Natural killer cell (primary cell): ENCODE measurements around the gene GAGE10. TPM values are rescaled to one million over a fixed set of nuclear protein-coding genes. Genes with fewer than 3 reads are reported as not detected.
A peak's percentile ranks its signal among the peaks of the same experiment; 100 is the strongest.
"Not testable (repeated sequence)": the region's sequence is repeated elsewhere in the genome, so short reads cannot be mapped to it uniquely, and the experiment has no call there.

Source experiments
- ATAC-seq, 3 donors: fragments of 150-1000 bp in 2 of 3; fragments of 200-7000 bp in 1 of 3; cut with Tn5 transposase; 1 replicate in 1 of 3; 2 replicates in 2 of 3; pipeline ENCODE4 v1.10.0; 2021; ENCODE audit warnings: mild to moderate bottlenecking in 2 of 3, moderate library complexity in 2 of 3
- DNase-seq, 2 donors: peaks; one replicate each; pipeline versions ENCODE4 v3.0.0 to v3.0.0-alpha.2; 2013 to 2021; ENCODE audit warnings: mixed read lengths in 1 of 2
- H3K27ac ChIP-seq: one replicate; pipeline ENCODE4 v1.5.1; 2013; ENCODE audit warnings: mild to moderate bottlenecking, low read length
- H3K27me3 ChIP-seq: one replicate; pipeline ENCODE4 v1.6.1; 2013; ENCODE audit warnings: low read length; ENCODE audit not compliant: control insufficient read depth, insufficient read depth
- H3K36me3 ChIP-seq: one replicate; pipeline ENCODE4 v1.6.1; 2013; ENCODE audit warnings: low read length; ENCODE audit not compliant: control insufficient read depth, insufficient read depth
- H3K4me1 ChIP-seq: one replicate; pipeline ENCODE4 v1.6.1; 2013; ENCODE audit warnings: low read length; ENCODE audit not compliant: control insufficient read depth, insufficient read depth
- H3K4me3 ChIP-seq: one replicate; pipeline ENCODE4 v1.5.1; 2013; ENCODE audit warnings: low read length
- H3K9me3 ChIP-seq: one replicate; pipeline ENCODE4 v1.6.1; 2013; ENCODE audit warnings: low read length; ENCODE audit not compliant: control insufficient read depth, insufficient read depth
- H3K27ac Mint-ChIP-seq, 2 donors: one replicate each; pipeline ENCODE4 v1.8.0; 2022; ENCODE audit warnings: mild to moderate bottlenecking in 2 of 2, mixed read lengths in 2 of 2, moderate library complexity in 1 of 2
- H3K27me3 Mint-ChIP-seq, 2 donors: one replicate each; pipeline ENCODE4 v1.8.0; 2022; ENCODE audit warnings: low read depth in 2 of 2, mixed read lengths in 2 of 2
- H3K36me3 Mint-ChIP-seq: one replicate; pipeline ENCODE4 v1.8.0; 2022; ENCODE audit warnings: mixed read lengths
- H3K4me1 Mint-ChIP-seq, 2 donors: one replicate each; pipeline ENCODE4 v1.8.0; 2022; ENCODE audit warnings: mixed read lengths in 2 of 2
- H3K4me3 Mint-ChIP-seq: one replicate; pipeline ENCODE4 v1.8.0; 2022; ENCODE audit warnings: mild to moderate bottlenecking, moderate library complexity, mixed read lengths
- H3K9me3 Mint-ChIP-seq, 2 donors: one replicate each; pipeline ENCODE4 v1.8.0; 2022; ENCODE audit warnings: mixed read lengths in 2 of 2
- WGBS: methylation state at CpG from one replicate; pipeline ENCODE4 v1.1.7; 2013; ENCODE audit warnings: missing lambda C conversion rate; ENCODE audit not compliant: insufficient coverage; 5-methylcytosine and 5-hydroxymethylcytosine counted together
- intact Hi-C: fragments of 100-400 bp; cut with micrococcal nuclease; formaldehyde crosslinking; loops from one replicate; pipeline ENCODE4 v1.14.2; 2022
- total RNA-seq, 4 donors: library from RNA; stranded (reverse); fragments of 120-200 nt in 1 of 4; gene quantifications; one replicate each; pipeline versions ENCODE4 v1.2.3 to v1.2.4, GENCODE V29; 2013 to 2022
- TF ChIP-seq, protein P1 (sequence below): fragments of 200-600 bp; IDR thresholded peaks from one replicate; pipeline ENCODE4 v1.8.0; 2022; ENCODE audit warnings: antibody characterized with exemption

The GAGE10 gene
- total RNA-seq, 3 donors from 2014 or later (not counting 1 experiment from before 2014, with no cell fraction given): not detected

DNA sequence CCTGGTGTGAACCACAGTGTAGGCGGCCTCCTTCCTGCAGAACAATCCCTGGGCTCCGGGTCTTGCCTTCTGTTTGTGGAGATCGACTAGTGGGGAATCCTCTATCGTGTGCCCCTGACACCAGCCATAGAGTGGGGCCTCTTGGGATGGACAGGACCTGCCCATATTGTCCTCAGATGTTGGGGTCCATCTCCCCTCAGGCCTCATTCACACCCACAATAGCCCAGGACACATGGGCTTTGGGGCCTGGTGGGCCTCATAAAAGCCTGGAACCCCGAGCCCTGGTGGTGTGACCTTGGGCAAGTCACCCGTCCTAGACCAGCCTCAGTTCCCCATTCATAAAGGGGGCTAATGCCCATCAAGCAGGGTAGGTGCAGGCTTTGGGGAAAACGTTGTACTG is 13.2 kb upstream of the GAGE10 start:
- no peaks in the 10 kb centered on the region for H3K36me3 ChIP-seq
- no peak overlapping the region for H3K4me3 ChIP-seq
- WGBS: 66% methylated on average over 6 of the region's 7 CpGs
- no peak overlapping the region for H3K4me3 Mint-ChIP-seq
- no peaks in the 10 kb centered on the region for H3K9me3 Mint-ChIP-seq
- no peaks in the 10 kb centered on the region for H3K27me3 ChIP-seq
- no peak overlapping the region for H3K27ac ChIP-seq
- no peaks in the 10 kb centered on the region for H3K9me3 ChIP-seq
- H3K4me1 Mint-ChIP-seq: peaks cover 20% of the 10 kb centered on the region in 2 donors
- H3K27me3 Mint-ChIP-seq: peaks cover 6 to 10% of the 10 kb centered on the region in 2 donors
- TF ChIP-seq, protein P1, sequence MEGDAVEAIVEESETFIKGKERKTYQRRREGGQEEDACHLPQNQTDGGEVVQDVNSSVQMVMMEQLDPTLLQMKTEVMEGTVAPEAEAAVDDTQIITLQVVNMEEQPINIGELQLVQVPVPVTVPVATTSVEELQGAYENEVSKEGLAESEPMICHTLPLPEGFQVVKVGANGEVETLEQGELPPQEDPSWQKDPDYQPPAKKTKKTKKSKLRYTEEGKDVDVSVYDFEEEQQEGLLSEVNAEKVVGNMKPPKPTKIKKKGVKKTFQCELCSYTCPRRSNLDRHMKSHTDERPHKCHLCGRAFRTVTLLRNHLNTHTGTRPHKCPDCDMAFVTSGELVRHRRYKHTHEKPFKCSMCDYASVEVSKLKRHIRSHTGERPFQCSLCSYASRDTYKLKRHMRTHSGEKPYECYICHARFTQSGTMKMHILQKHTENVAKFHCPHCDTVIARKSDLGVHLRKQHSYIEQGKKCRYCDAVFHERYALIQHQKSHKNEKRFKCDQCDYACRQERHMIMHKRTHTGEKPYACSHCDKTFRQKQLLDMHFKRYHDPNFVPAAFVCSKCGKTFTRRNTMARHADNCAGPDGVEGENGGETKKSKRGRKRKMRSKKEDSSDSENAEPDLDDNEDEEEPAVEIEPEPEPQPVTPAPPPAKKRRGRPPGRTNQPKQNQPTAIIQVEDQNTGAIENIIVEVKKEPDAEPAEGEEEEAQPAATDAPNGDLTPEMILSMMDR: no peak
- H3K36me3 Mint-ChIP-seq: no peaks in the 10 kb centered on the region
- peaks cover 13% of the 10 kb centered on the region for H3K4me1 ChIP-seq
- ATAC-seq (no peak), DNase-seq (no peak)
- intact Hi-C loops: no loop called here
- no peak overlapping the region for H3K27ac Mint-ChIP-seq

DNA sequence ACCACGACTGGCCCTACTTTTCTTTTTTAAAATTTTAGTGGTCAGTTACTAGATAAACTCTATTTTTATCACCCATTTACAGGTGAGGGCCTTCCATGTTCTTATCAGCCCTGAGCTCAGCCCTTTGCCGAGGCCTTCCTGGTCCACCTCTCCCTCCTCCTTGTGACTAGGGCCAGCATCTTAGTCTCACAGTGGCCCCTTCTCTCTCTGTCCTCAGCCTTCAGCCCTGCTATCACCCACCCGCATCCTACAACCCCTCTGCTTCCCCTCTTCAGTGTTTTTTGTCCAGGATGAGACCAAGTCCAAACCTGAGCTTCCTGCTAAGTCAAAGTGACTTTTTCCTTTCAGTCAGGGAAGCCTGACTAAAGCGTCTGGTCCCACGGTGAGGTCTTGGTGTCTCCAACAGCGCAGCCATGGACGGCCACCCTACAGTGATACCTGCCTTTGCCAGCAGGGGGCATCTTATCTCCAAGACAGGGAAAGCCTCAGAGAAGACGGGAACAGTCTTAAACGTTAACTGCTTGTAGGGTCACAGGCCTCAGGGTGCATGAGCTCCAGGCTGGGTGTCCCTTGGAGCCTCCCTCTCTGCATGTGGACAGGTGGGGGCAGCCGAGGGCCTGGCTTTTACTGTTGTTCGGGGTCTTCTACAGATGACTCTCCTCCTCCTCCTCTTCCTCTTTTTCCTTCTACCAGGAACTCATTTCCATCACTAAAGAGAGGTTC is 11.7 kb upstream of the GAGE10 start:
- Histone ChIP-seq H3K27me3 (no peaks in the 10 kb centered on the region), H3K27ac (no peak overlapping the region), H3K4me3 (no peak overlapping the region), H3K4me1 (peaks cover 13% of the 10 kb centered on the region), H3K9me3 (no peaks in the 10 kb centered on the region), H3K36me3 (no peaks in the 10 kb centered on the region)
- Mint-ChIP-seq H3K4me1 (peaks cover 20% of the 10 kb centered on the region in 2 donors), H3K9me3 (no peaks in the 10 kb centered on the region), H3K36me3 (no peaks in the 10 kb centered on the region), H3K4me3 (no peak overlapping the region), H3K27ac (no peak overlapping the region), H3K27me3 (peaks cover 6 to 25% of the 10 kb centered on the region in 2 donors)
- intact Hi-C loops: no loop called here
- TF ChIP-seq, protein P1: peak; percentile 51
- ATAC-seq: peak; percentile 77 to 86 (median 85)
- peak; percentile 61 to 77 for DNase-seq
- WGBS: 29% methylated on average over 11 of the region's 11 CpGs

DNA sequence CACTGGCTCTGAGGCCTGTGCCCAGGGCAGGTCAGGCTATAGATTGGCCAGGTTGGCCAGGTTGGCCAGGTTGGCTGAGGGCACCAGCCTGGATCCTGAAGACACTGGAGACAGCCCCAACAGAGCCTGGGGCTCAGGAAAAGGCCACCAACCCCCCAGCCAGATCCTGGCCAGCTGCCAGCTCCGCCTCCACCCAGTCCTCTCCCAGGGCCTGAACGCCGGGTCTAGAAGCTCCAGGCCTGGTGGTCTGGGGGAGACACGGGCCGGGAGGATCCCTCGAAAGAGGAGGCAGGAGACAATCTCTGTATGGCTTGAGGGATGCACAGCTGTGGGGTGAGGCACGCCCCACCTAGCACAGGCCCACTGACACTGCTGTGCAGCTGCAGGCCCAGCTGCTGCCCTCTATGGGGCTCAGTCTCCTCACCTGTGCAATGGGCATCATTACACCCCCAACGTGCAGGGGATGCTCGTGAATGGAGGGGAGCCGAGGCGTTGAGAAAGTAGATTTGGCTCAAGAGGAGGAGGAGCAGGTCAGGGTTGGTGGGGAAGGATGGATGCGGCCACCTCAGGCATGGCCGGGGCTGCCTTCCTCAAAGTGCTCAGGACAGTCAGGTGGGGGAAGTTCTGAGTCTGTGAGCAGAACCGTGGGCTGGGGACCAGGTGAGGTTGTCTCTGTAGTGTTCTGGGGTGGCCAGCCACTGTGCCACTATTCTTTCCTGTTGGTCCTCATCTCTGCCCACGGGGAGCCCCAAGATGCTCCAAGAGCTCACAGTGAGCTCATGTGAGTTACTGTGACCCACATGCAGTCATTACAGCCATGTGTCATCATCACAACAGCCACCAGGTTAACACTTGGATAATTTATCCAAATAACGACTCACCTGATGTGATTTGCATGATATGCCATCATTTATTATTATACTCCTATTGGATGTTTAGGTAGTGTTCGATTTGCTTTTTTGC is 10.8 kb upstream of the GAGE10 start:
- Histone ChIP-seq H3K9me3 (no peaks in the 10 kb centered on the region), H3K36me3 (no peaks in the 10 kb centered on the region), H3K4me1 (peaks cover 10% of the 10 kb centered on the region), H3K27ac (no peak overlapping the region), H3K4me3 (no peak overlapping the region), H3K27me3 (no peaks in the 10 kb centered on the region)
- DNase-seq (no peak), ATAC-seq (no peak)
- Mint-ChIP-seq H3K9me3 (no peaks in the 10 kb centered on the region), H3K36me3 (no peaks in the 10 kb centered on the region), H3K27ac (no peak overlapping the region), H3K4me3 (no peak overlapping the region), H3K4me1 (peaks cover 16% of the 10 kb centered on the region in 2 donors), H3K27me3 (peaks cover 6 to 25% of the 10 kb centered on the region in 2 donors)
- TF ChIP-seq, protein P1: no peak
- intact Hi-C loops: no loop called here
- WGBS: 85% methylated on average over 11 of the region's 17 CpGs

DNA sequence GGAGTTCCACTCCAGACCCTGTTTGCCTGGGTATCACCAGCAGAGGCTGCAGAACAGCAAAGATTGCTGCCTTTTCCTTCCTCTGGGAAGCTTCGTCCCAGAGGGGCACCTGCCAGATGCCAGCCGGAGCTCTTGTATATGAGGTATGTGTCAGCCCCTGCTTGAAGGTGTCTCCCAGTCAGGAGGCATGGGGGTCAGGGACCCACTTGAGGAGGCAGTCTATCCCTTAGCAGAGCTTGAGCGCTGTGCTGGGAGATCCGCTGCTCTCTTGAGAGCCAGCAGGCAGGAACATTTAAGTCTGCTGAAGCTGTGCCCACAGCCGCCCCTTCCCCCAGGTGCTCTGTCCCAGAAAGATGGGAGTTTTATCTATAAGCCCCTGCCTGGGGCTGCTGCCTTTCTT is 4.2 kb upstream of the GAGE10 start:
- H3K27me3 ChIP-seq, H3K4me1 ChIP-seq, H3K9me3 ChIP-seq, H3K27ac ChIP-seq, H3K9me3 Mint-ChIP-seq, H3K4me3 Mint-ChIP-seq, DNase-seq, H3K36me3 ChIP-seq, H3K36me3 Mint-ChIP-seq, H3K4me3 ChIP-seq, H3K27ac Mint-ChIP-seq, H3K4me1 Mint-ChIP-seq, intact Hi-C loops, ATAC-seq: not testable (repeated sequence)
- H3K27me3 Mint-ChIP-seq: peaks cover 2 to 46% of the 10 kb centered on the region in 2 donors
- whole genome bisulfite sequencing: 100% methylated on average over 4 of the region's 5 CpGs
